MG63 (cell line): Measurements from ENCODE around the gene LEMD2. TPM values are rescaled to one million over a fixed set of nuclear protein-coding genes. Genes with fewer than 3 reads are reported as not detected.
A peak's percentile ranks its signal among the peaks of the same experiment; 100 is the strongest.
"Not testable (repeated sequence)": the region's sequence is repeated elsewhere in the genome, so short reads cannot be mapped to it uniquely, and the experiment has no call there.

Experiments used
- DNase-seq: peaks from one replicate; pipeline ENCODE4 v3.0.0-alpha.2; 2020
- H3K27me3 ChIP-seq: fragments of 250-450 bp; sonication (Bioruptor Pico); 2 replicates; pipeline ENCODE4 v1.5.1; 2020; ENCODE audit warnings: mild to moderate bottlenecking, moderate library complexity
- H3K36me3 ChIP-seq: fragments of 250-450 bp; sonication (Bioruptor Pico); 2 replicates; pipeline ENCODE4 v1.5.1; 2020; ENCODE audit warnings: mild to moderate bottlenecking, moderate library complexity
- H3K4me3 ChIP-seq: fragments of 250-450 bp; sonication (Bioruptor Pico); 2 replicates; pipeline ENCODE4 v1.5.1; 2020; ENCODE audit warnings: mild to moderate bottlenecking, moderate library complexity
- H3K9me3 ChIP-seq: fragments of 250-450 bp; sonication (Bioruptor Pico); 2 replicates; pipeline ENCODE4 v1.5.1; 2020; ENCODE audit warnings: mild to moderate bottlenecking, moderate library complexity
- total RNA-seq: library from RNA; depleted of rRNA; stranded (reverse); fragments of >200 nt; shearing (Covaris generic); gene quantifications from 2 replicates; pipeline ENCODE4 v1.2.3, GENCODE V29; 2014; ENCODE audit warnings: low replicate concordance; rRNA removed

Gene LEMD2
- 30.5 and 36.0 TPM in 2 replicates for total RNA-seq

DNA sequence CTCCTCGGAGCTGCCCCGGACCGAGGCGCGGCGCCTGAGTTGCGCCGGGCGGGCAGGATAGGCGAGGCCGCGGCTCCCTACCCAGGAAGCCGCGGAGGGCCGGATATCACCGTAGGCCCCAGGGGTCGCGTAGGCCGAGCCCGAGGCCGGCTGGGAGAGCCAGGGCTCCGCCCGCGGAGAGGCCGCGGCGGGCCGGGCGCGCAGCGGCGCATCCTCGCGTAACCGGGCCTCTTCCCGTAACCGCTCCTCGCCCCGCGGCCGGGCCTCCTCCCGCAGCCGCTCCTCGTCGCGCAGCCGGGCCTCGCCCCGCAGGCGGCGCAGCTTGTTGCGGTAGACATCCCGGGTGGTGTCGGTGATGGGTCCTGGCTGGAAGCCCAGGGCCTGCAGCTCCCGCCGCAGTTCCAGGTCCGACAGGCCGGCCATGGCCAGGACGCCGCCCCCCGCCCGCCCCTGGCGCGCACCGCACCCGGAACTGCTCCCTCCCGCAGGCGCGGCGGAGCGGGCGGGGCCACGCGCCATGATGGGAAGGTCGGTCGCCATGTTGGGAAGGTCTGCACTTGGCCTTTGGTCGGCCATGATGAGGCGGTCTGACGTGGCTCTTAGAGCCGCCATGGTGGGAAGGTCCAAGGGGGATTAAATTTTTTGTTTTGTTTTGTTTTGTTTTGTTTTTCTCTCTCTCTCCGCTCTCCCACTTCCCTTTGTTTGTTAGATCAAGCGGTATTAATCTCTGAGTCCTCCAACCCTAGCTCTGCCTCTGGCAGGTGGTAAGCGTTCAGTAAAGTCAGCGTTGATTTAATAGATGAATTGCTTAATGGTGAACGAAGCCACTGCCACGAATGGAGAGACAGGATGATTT is at the start of gene LEMD2:
Gene LEMD2 (minus strand): TSS at position 437 of the 856 bp plus-strand sequence. CDS start 14 bp downstream, at position 423.
- no peaks in the 10 kb centered on the region for H3K9me3 ChIP-seq
- peak within 1 kb of the TSS; percentile 56 for H3K4me3 ChIP-seq
- DNase-seq = peak; percentile 88
- H3K27me3 ChIP-seq = no peaks in the 10 kb centered on the region
- peaks cover 4% of the 10 kb centered on the region for H3K36me3 ChIP-seq

- no peak overlapping the region for H3K4me3 ChIP-seq
- no peaks in the 10 kb centered on the region for H3K9me3 ChIP-seq
- H3K27me3 ChIP-seq = no peaks in the 10 kb centered on the region
- no peak for DNase-seq
- no peaks in the 10 kb centered on the region for H3K36me3 ChIP-seq
Observed at GRCh38 chr6:33837971-33838665, 49.2 kb upstream of the LEMD2 start.

- H3K36me3 ChIP-seq = no peaks in the 10 kb centered on the region
- no peaks in the 10 kb centered on the region for H3K27me3 ChIP-seq
- no peak overlapping the region for H3K4me3 ChIP-seq
- no peaks in the 10 kb centered on the region for H3K9me3 ChIP-seq
- DNase-seq = no peak
Observed at GRCh38 chr6:33836806-33837469, 48.0 kb upstream of the LEMD2 start.

DNA sequence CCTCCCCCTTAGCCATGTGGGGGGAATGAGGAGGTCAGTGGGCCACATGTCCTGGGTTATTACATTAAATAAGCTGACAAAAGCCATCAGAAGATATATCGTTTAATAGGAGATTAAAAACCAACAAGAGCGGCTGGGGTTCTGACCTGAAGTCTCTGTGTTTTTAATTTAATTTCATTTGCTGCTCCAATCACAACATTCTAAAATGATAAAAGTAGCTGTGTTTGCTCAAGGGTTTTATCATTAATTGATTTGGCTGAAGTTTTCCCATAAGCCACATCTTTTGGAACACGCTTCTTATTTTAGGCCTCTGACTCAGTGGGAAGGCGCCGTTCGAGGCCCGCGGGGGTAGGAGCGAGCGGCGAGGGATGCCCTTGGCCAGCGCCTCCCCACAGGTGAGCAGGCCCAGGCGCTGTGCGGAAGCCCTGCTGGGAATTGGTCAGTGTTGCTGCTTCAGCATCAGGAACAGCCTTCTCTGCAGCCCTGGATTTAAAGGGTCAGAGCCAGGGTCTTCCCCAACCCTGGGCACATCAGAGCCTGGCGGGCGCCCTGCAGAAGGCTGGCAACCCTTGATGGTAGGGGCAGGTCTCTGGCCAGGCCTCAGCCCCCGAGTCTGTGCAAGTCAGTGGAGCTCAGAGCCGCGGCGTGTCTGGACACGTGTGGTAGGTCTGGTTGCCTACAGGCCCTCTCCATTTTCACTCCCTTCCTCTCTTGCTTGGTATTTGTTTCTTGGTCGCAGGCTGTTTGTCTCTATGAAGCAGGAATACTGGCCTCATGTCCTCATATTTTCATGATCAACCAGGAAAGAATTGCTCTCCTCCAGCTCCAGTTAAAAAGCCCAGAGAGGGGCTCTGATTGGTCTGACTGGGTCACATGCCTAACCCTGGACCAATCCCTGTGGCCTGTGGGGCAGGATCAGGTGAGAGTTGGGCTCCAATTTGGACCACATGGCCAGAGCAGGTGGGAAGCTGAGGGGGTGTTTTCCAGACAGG is 45.8 kb upstream of the LEMD2 start:
- Histone ChIP-seq H3K36me3 (no peaks in the 10 kb centered on the region), H3K27me3 (no peaks in the 10 kb centered on the region), H3K4me3 (no peak overlapping the region), H3K9me3 (no peaks in the 10 kb centered on the region)
- no peak for DNase-seq

- H3K4me3 ChIP-seq = no peak overlapping the region
- no peaks in the 10 kb centered on the region for H3K9me3 ChIP-seq
- no peaks in the 10 kb centered on the region for H3K27me3 ChIP-seq
- no peaks in the 10 kb centered on the region for H3K36me3 ChIP-seq
- DNase-seq = no peak
Observed at GRCh38 chr6:33833599-33833998, 44.7 kb upstream of the LEMD2 start.

GRCh38 chr6:33832831-33833230 is 43.9 kb upstream of the LEMD2 start:
- not testable (repeated sequence) for DNase-seq, H3K4me3 ChIP-seq, H3K27me3 ChIP-seq, H3K36me3 ChIP-seq, H3K9me3 ChIP-seq

DNA sequence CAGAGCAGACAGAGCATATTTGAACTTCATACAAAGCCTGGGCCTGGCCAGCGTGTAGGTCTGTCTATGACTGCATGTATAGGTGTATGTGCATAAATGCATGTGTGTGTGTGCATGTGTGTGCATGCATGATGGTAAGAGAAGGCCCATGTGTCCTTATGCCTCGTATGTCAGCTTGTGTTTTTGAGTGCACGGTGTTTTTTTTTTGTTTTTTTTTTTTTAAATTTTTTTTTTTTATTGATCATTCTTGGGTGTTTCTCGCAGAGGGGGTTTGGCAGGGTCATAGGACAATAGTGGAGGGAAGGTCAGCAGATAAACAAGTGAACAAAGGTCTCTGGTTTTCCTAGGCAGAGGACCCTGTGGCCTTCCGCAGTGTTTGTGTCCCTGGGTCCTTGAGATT is 42.8 kb upstream of the LEMD2 start:
- H3K27me3 ChIP-seq, H3K9me3 ChIP-seq, H3K36me3 ChIP-seq, DNase-seq, H3K4me3 ChIP-seq: not testable (repeated sequence)

- no peak overlapping the region for H3K4me3 ChIP-seq
- no peaks in the 10 kb centered on the region for H3K27me3 ChIP-seq
- H3K36me3 ChIP-seq = no peaks in the 10 kb centered on the region
- no peak for DNase-seq
- H3K9me3 ChIP-seq = no peaks in the 10 kb centered on the region
Observed at GRCh38 chr6:33830635-33831240, 41.8 kb upstream of the LEMD2 start.

- Histone ChIP-seq H3K9me3 (no peaks in the 10 kb centered on the region), H3K36me3 (no peaks in the 10 kb centered on the region), H3K4me3 (no peak overlapping the region), H3K27me3 (no peaks in the 10 kb centered on the region)
- no peak for DNase-seq
Observed at GRCh38 chr6:33828764-33829731, 40.1 kb upstream of the LEMD2 start.

DNA sequence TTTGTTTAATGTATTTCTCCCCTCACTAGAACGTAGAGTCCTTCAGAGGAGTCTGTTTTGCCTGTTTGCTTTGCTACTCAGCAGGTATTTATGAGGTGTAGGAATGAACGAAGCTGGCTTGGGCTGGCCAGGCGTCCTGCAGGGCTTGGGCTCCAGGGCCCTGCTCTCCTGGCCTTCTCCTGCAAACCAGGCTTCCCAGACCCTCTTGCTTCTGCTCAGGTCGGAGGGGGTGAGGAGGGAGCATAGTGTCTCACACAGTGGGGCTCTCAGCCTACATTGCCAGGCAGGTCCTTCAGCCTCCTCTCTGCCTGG is 39.5 kb upstream of the LEMD2 start:
- no peak overlapping the region for H3K4me3 ChIP-seq
- no peaks in the 10 kb centered on the region for H3K36me3 ChIP-seq
- H3K27me3 ChIP-seq = no peaks in the 10 kb centered on the region

DNA sequence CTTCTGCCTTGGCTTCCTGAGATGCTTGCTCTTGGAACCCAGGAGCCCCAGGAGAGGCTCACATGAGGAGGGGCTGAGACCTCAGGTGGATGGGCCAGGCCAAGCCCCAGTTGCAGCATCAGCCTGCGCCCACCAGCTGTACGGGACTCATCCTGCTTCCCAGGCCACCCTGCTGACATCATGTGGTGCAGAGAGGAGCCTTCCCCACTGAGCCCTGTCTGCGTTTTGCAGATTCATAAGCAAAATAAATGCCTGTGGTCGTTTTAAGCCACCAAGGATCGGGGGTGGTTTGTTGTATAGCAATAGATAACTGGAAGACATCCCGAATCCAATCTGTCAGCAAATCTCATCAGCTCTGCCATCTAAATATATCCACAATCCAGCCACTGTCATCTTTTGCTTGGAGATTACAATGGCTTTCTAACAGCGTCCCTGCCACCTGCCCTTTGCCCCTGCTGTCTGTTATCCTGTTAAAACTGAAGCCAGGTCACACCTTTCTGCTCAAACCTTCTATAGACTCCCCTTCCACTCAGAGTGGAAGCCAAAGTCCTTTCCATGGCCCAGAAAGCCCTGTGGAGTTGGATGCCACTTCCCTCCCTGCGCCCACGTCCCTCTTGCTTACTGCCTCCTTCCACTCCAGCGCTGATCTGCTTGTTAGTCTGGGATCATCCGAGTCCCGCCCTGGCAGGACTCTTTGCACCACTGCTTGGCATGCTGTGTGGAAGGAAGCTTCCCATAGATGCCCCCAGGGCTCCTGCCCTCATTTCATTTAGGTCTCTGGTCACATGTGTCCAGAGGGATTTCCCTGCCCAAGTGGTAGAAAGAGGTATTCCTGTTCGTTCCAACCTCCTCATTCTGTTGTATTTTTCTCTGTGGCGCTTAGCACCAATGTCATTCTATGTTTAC is 38.9 kb upstream of the LEMD2 start:
- Histone ChIP-seq H3K4me3 (no peak overlapping the region), H3K36me3 (no peaks in the 10 kb centered on the region), H3K9me3 (no peaks in the 10 kb centered on the region), H3K27me3 (no peaks in the 10 kb centered on the region)
- no peak for DNase-seq

More for the DNA sequence above, 39.5 kb upstream of the LEMD2 start:
- DNase-seq = no peak
- H3K9me3 ChIP-seq = no peaks in the 10 kb centered on the region

- Histone ChIP-seq H3K4me3 (no peak overlapping the region), H3K27me3 (no peaks in the 10 kb centered on the region), H3K9me3 (no peaks in the 10 kb centered on the region), H3K36me3 (no peaks in the 10 kb centered on the region)
- DNase-seq = no peak
Observed at GRCh38 chr6:33826537-33826936, 37.6 kb upstream of the LEMD2 start.

DNA sequence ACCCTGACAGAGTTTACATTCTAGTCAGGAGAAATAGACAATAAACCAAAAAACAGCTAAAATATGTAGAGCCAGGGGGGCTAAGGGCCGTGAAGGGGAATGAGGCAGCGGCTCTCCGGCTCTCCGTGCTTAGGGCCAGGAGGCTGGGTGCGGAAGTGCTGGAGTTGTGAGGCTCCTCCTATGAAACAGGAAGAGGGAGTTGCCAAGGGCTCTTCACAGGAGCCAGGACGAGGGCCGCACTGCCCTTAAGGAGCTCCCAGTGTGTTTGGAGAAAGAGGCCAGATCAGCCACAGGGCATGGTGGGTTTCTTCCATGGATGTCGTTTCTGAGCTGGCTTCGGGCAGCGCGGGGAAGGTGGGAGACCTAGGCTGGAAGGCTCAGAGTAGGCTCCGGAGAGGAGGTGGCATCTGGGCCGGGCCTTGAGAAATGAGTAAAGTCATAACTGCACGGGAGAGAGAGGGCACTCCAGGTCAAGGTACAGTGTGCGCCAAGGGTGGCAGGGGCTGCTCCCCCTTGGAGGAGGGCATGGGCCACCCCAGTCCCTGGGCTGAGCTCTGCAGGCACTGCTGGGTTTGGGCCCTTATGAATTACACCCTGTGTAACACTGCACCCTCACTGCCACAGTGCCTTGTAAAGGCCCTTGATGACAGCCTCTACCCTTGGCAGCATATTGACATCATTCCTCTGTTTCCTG is 35.7 kb upstream of the LEMD2 start:
- no peak for DNase-seq
- H3K4me3 ChIP-seq = no peak overlapping the region
- no peaks in the 10 kb centered on the region for H3K27me3 ChIP-seq
- H3K9me3 ChIP-seq = no peaks in the 10 kb centered on the region
- no peaks in the 10 kb centered on the region for H3K36me3 ChIP-seq

DNA sequence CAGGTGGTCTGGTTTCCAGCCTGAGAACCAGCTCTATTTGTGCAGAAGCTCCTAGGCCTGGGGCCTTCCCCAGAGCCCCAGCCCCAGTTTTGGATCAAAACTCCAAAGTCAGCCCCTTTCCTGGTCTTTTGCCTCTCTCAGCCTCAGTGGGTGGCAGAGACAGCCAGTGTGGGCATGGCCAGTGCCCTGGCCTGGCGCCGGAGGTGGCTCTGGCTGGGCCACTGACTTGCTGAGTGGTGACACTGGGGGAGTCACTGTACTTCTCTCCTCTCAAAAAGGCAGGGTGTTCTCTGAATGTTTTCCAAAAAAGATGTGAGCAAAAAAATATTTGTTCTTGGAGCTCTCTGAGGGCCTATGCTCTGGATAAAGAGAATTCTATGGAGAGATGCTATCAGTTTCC is 34.9 kb upstream of the LEMD2 start:
- Histone ChIP-seq H3K4me3 (no peak overlapping the region), H3K27me3 (no peaks in the 10 kb centered on the region), H3K36me3 (no peaks in the 10 kb centered on the region), H3K9me3 (no peaks in the 10 kb centered on the region)
- no peak for DNase-seq
